ENCODE results near the gene GALNT4. TPM values are rescaled to one million over a fixed set of nuclear protein-coding genes. Genes with fewer than 3 reads are reported as not detected.

The GALNT4 gene
- polyA plus RNA-seq, 3 donors from 2014 or later: 3.4 to 9.7 (median 3.6) TPM

DNA sequence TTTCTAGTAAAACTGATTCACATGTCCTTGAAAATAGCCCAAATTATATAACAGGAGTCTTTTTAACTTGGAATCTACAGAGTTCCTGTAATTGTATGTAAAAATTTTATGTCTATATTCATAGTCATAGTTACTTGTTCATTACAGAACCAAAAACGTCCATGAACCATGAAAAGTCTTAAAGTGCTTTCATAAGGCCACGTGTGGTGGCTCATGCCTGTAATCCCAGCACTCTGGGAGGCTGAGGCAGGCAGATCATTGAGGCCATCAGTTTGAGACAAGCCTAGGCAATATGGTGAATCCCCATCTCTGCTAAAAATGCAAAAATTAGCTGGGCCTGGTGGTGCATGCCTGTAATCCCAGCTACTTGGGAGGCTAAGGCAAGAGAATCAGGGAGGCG is 48.4 kb downstream of the GALNT4 start:
- H3K27ac Mint-ChIP-seq: peak overlapping the region in 5 of 6 donors; percentile 62 to 91 (median 75)
- H3K27me3 Mint-ChIP-seq (ENCODE audit: low read depth in 3 of 3): no peaks in the 10 kb centered on the region
- H3K4me3 Mint-ChIP-seq: peak overlapping the region in 1 of 5 donors; percentile 69
- no peaks in the 10 kb centered on the region for H3K9me3 Mint-ChIP-seq
- H3K4me1 Mint-ChIP-seq: peaks cover 37 to 52% of the 10 kb centered on the region in 2 donors
- H3K36me3 Mint-ChIP-seq: peaks cover 0 to 5% (median 0%) of the 10 kb centered on the region in 3 donors
- no peak for DNase-seq

DNA sequence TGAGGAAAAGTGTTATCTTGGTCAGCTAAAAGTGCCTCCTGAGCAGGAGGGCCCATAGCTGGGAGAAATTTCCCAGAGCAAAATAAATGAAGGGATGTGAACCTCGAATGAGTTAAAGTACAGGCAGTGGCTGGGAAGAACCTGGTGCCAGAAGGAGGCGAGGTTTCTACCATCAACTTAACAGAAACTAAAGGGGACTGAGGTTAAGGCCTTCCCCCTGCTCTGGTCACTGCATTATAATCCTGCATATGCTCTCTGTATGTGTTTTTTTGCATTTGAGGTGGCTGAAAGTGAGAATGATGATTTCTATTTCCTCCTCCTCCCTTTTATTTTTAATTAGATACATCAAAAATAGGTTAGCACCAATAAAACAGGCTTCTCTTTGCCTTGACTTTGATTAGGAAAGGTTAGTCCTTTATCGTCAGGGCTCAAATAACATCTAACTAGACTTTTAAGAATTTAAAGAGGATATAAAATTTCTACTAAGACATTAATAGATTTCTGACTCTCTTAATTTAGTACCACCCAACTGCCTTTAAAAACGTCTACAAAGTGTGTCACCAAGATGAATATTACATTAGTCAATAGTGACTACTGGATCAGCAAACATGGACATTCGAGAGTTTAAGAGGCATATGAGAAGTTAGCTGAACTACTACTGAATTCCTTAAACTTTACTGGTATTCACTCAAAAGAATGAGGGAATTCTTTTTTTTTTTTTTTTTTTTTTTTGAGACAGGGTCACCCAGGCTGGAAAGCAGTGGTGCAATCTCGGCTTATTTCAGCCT is 49.2 kb downstream of the GALNT4 start:
- H3K9me3 Mint-ChIP-seq: no peaks in the 10 kb centered on the region
- H3K36me3 Mint-ChIP-seq: peaks cover 0 to 5% (median 0%) of the 10 kb centered on the region in 3 donors
- no peak for DNase-seq
- peaks cover 0 to under 1% (median 0%) of the 10 kb centered on the region in 3 donors for H3K27me3 Mint-ChIP-seq (ENCODE audit: low read depth in 3 of 3)
- peak overlapping the region; percentile 24 to 91 (median 64) for H3K27ac Mint-ChIP-seq
- peaks cover 44 to 61% of the 10 kb centered on the region in 2 donors for H3K4me1 Mint-ChIP-seq
- H3K4me3 Mint-ChIP-seq: no peak overlapping the region

DNA sequence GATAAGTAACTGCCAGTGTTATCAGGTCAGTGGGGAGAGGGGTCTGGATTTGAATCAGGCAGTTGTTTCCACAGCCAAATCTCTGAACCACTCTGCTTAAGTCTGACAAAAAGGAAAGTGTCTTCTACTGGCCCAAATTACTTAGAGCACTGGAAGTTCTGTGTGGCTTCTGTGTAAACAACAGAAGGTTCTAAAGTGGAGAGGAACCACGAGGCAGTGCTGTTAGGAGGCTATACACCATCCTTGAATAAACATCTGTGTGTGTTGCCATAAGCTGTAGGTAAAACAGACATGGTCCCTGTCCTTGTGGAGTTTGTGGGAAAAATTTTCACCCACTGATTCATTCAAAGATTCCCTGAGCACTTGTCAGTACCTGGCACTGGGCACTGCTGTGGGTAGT is 50.0 kb downstream of the GALNT4 start:
- Mint-ChIP-seq H3K9me3 (no peaks in the 10 kb centered on the region), H3K27me3 (ENCODE audit: low read depth in 3 of 3) (peaks cover 0 to 2% (median 0%) of the 10 kb centered on the region in 3 donors), H3K27ac (peak overlapping the region; percentile 24 to 91 (median 64)), H3K4me3 (no peak overlapping the region), H3K36me3 (peaks cover 0 to 5% (median 0%) of the 10 kb centered on the region in 3 donors), H3K4me1 (peaks cover 51 to 67% of the 10 kb centered on the region in 2 donors)
- DNase-seq: no peak

Other genes with a start within 250 kb of the GALNT4 start
- gene DUSP6, start 172.3 kb downstream of the GALNT4 start, polyA plus RNA-seq: 10 to 100 TPM; 18.9 to 37.6 (median 27.1) TPM
- 10 to 100 TPM; 57.0 to 85.1 (median 57.9) TPM for gene POC1B, start 1.3 kb upstream of the GALNT4 start, polyA plus RNA-seq
- 10 to 100 TPM; 15.6 to 29.5 (median 17.8) TPM for gene ATP2B1, start 184.0 kb upstream of the GALNT4 start, polyA plus RNA-seq